Eye (tissue), 1 donor: ENCODE measurements around the gene CCDC88A.
"Not testable (repeated sequence)": the region's sequence is repeated elsewhere in the genome, so short reads cannot be mapped to it uniquely, and the experiment has no call there.

Experiments used
- DNase-seq: peaks from one replicate; pipeline ENCODE4 v3.0.0-alpha.2; 2015

The CCDC88A gene

GRCh38 chr2:55384786-55385185, 34.9 kb downstream of the CCDC88A start:
- no peak for DNase-seq

- DNase-seq: no peak
Observed at GRCh38 chr2:55371376-55371775, 48.3 kb downstream of the CCDC88A start.

- no peak for DNase-seq
Observed at GRCh38 chr2:55370208-55370607, 49.4 kb downstream of the CCDC88A start.

GRCh38 chr2:55365303-55365702, 54.4 kb downstream of the CCDC88A start:
- no peak for DNase-seq

- DNase-seq: peak; percentile 47
Observed at GRCh38 chr2:55364189-55365055, 55.2 kb downstream of the CCDC88A start.

GRCh38 chr2:55363636-55364035, 56.0 kb downstream of the CCDC88A start:
- DNase-seq: no peak

GRCh38 chr2:55361465-55362189, 58.0 kb downstream of the CCDC88A start:
- DNase-seq: no peak

GRCh38 chr2:55358451-55358850, 61.2 kb downstream of the CCDC88A start:
- no peak for DNase-seq

- DNase-seq: no peak
Observed at GRCh38 chr2:55357927-55358326, 61.7 kb downstream of the CCDC88A start.

- DNase-seq: no peak
Observed at GRCh38 chr2:55357164-55357563, 62.5 kb downstream of the CCDC88A start.

GRCh38 chr2:55356136-55356535, 63.5 kb downstream of the CCDC88A start:
- DNase-seq: not testable (repeated sequence)

GRCh38 chr2:55355451-55355850, 64.2 kb downstream of the CCDC88A start:
- no peak for DNase-seq

- DNase-seq: no peak
Observed at GRCh38 chr2:55351672-55352071, 68.0 kb downstream of the CCDC88A start.

GRCh38 chr2:55345064-55345463, 74.6 kb downstream of the CCDC88A start:
- no peak for DNase-seq

GRCh38 chr2:55338268-55338667, 81.4 kb downstream of the CCDC88A start:
- DNase-seq: no peak

- DNase-seq: no peak
Observed at GRCh38 chr2:55334728-55335127, 84.9 kb downstream of the CCDC88A start.

GRCh38 chr2:55330541-55331297, 88.9 kb downstream of the CCDC88A start:
- no peak for DNase-seq

- DNase-seq: no peak
Observed at GRCh38 chr2:55327470-55328230, 92.0 kb downstream of the CCDC88A start.

- no peak for DNase-seq
Observed at GRCh38 chr2:55314985-55315384, 104.7 kb downstream of the CCDC88A start.

GRCh38 chr2:55311444-55311870, 108.2 kb downstream of the CCDC88A start:
- DNase-seq: no peak

GRCh38 chr2:55309446-55309845, 110.2 kb downstream of the CCDC88A start:
- no peak for DNase-seq

- no peak for DNase-seq
Observed at GRCh38 chr2:55302241-55302640, 117.4 kb downstream of the CCDC88A start.

- DNase-seq: no peak
Observed at GRCh38 chr2:55301277-55301676, 118.4 kb downstream of the CCDC88A start.
